ENCODE data around the gene KLC1.

DNA sequence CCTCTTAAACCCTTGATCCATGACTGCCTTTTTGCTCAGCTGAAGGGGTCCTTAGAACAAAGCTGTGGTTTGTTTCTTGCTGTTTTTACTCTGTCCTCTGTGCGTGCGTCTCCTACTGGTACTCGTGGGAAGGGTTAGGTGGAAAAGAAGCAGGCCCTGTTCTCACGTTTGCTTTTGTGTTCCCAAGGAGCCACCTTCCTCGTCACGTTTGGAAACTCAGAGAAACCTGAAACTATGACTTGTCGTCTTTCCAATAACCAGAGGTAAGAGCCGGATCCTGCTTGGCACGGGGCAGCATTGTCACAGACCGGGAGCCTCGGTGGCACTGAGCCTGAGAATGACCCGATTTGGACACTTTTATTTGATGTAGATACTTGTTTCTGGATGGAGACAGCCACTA is 99.7 kb downstream of the KLC1 start:
- TF ChIP-seq ESRRA (IDR thresholded peaks at IDR 0.05; ENCODE audit: borderline replicate concordance, low read length) (no peak), POLR2AphosphoS2 (conservative IDR thresholded peaks at IDR 0.05; ENCODE audit: low read length) (no peak), CHD4 (IDR thresholded peaks at IDR 0.05; ENCODE audit: borderline replicate concordance) (no peak), POLR2A (IDR thresholded peaks at IDR 0.05; ENCODE audit: low read length) (no peak)
- TF ChIP-seq, protein P1, sequence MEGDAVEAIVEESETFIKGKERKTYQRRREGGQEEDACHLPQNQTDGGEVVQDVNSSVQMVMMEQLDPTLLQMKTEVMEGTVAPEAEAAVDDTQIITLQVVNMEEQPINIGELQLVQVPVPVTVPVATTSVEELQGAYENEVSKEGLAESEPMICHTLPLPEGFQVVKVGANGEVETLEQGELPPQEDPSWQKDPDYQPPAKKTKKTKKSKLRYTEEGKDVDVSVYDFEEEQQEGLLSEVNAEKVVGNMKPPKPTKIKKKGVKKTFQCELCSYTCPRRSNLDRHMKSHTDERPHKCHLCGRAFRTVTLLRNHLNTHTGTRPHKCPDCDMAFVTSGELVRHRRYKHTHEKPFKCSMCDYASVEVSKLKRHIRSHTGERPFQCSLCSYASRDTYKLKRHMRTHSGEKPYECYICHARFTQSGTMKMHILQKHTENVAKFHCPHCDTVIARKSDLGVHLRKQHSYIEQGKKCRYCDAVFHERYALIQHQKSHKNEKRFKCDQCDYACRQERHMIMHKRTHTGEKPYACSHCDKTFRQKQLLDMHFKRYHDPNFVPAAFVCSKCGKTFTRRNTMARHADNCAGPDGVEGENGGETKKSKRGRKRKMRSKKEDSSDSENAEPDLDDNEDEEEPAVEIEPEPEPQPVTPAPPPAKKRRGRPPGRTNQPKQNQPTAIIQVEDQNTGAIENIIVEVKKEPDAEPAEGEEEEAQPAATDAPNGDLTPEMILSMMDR (IDR thresholded peaks at IDR 0.05), result no peak

All from A549 (cell line).